GM19324 (cell line): ENCODE data around the gene TNNT3.

ENCODE experiments used
- ATAC-seq: cut with Tn5 transposase; IDR thresholded peaks from one replicate; pipeline ENCODE4 v1.9.1; 2021; ENCODE audit warnings: mild to moderate bottlenecking, moderate library complexity; ENCODE audit not compliant: unreplicated experiment, low FRiP score

Gene TNNT3

DNA sequence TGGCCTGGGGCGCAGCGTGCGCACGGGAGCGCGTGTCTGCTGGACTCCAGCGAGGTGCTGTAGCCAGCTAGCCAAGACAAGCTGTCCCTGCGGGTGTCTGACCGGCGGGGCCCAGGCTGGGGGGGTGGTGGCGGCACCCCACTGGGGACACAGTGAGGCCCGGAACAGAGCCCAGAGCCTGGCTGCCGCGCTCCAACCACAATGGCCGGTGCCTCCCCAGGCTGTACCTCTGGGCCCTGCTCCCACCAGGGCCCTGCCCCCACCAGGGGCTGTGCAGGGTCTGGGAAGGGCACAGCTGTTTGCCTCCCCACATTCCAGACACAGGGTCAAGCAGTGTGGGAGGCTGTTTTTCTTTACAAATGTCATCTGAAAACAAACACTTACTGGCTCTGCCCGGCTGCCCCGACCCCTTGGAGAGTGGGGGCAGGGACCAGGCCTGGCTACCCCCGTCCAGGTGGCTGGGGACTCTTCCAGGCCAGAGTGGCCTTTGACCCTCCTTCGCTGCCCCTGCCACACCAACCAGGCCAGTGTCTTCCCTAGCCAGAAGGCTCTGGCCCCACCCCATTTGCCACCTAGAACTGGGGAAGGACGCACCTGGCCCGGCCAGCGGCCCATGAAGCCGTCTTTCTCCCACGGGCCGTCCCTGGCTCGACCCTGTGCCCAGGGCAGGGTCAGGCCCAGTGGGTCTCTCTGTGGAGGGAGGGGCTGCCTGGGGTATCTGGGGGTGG is 63.5 kb downstream of the TNNT3 start:
- no peak for ATAC-seq

DNA sequence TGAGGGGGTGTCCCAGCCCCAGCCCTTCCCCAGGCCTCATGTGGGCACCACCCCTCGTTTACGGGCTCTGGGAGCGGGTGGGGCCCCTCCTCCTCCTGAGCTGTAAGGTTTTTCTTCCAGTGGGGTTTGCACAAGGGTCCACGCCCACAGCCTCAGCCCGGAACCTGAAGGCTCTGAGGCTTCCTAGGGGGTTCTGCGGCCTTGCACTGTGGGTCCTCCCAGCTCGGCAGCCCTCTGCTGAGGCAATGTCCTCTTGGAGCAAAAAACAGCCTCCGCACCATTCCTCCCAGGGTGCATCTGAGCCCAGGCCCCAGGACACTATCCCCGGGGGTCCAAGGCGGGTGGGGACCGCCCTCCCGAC is 64.1 kb downstream of the TNNT3 start:
- no peak for ATAC-seq

GRCh38 chr11:1987024-1987423 is 67.5 kb downstream of the TNNT3 start:
- no peak for ATAC-seq

DNA sequence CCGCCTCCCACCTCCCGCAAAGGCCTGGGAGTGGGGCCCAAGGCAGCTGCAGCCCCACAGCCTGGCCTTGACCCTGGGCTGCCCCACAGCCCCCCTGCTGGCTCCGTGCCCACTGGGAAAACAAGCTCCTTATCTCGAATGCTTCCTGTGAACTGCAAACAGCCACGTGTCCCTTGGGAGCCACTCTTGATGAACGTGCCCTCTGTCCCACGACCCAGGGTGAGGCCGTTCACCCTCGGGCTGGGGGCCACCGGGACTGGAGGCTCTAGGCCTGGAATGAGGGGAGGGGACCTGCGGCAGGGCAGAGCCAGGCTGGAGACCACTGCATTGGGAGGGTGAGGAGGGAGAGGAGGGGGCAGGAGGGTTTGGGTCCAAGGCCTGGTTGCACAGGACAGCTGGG is 68.7 kb downstream of the TNNT3 start:
- no peak for ATAC-seq
